A549 (cell line): ENCODE results near the gene GHITM.
"Not testable (repeated sequence)": the region's sequence is repeated elsewhere in the genome, so short reads cannot be mapped to it uniquely, and the experiment has no call there.

Source experiments
- BCL3 ChIP-seq: fragments of >200 bp; sonication (Bioruptor Twin); formaldehyde crosslinking; IDR thresholded peaks from 3 replicates; pipeline ENCODE4 v1.6.1; 2016
- CEBPB ChIP-seq, 2 experiments: fragments of >200 bp in 1 of 2; sonication (Bioruptor Twin) in 1 of 2; formaldehyde crosslinking in 1 of 2; IDR thresholded peaks; 2 replicates each; pipeline ENCODE4 v1.6.1; 2012 to 2016
- CTCF ChIP-seq: fragments of >200 bp; sonication (Bioruptor Twin); formaldehyde crosslinking; IDR thresholded peaks from 3 replicates; pipeline ENCODE4 v1.5.1; 2016
- EP300 ChIP-seq, 2 experiments: fragments of >200 bp; sonication (Bioruptor Twin); formaldehyde crosslinking; IDR thresholded peaks; 2 replicates in 1 of 2; 3 replicates in 1 of 2; pipeline ENCODE4 v1.6.1; 2016 to 2017
- ESRRA ChIP-seq: fragments of 150-350 bp; IDR thresholded peaks from 2 replicates; pipeline ENCODE4 v1.6.1; 2014; ENCODE audit warnings: mild to moderate bottlenecking, low read length, borderline replicate concordance
- FOSL2 ChIP-seq, 2 experiments: fragments of 450-650 bp in 1 of 2; fragments of >200 bp in 1 of 2; sonication (Bioruptor Twin) in 1 of 2; formaldehyde crosslinking; IDR thresholded peaks; 2 replicates each; pipeline versions ENCODE4 v1.5.0 to v1.6.1; 2016 to 2020; ENCODE audit warnings: mild to moderate bottlenecking in 1 of 2, moderate library complexity in 1 of 2
- GATA3 ChIP-seq: IDR thresholded peaks from 2 replicates; pipeline ENCODE4 v1.6.1; 2012; ENCODE audit warnings: borderline replicate concordance
- MYC ChIP-seq: IDR thresholded peaks from 2 replicates; pipeline ENCODE4 v1.6.1; 2012; ENCODE audit warnings: mild to moderate bottlenecking, inconsistent platforms, low read length, improper control_type of control experiment, borderline replicate concordance
- POLR2A ChIP-seq: IDR thresholded peaks from 2 replicates; pipeline ENCODE4 v1.6.1; 2012; ENCODE audit warnings: mild to moderate bottlenecking, low read length

- TF ChIP-seq CTCF; BCL3; EP300 (IDR thresholded peaks at IDR 0.05); MYC; ESRRA; GATA3; POLR2A; CEBPB (IDR thresholded peaks at IDR 0.05); FOSL2 (IDR thresholded peaks at IDR 0.05); FOSL2 (CRISPR knock-in tag; IDR thresholded peaks at IDR 0.05): not testable (repeated sequence)
These were observed 28.0 kb downstream of the GHITM start for GRCh38 chr10:84167289-84167653.
